H1 (cell line): ENCODE data around the gene ADSS1. TPM values are rescaled to one million over a fixed set of nuclear protein-coding genes. Genes with fewer than 3 reads are reported as not detected.

Source experiments
- CTCF ChIA-PET: fragments of 300-600 bp; sonication (Branson Sonifier 250); formaldehyde crosslinking; loops from one replicate; lab custom pipeline; 2021; ENCODE audit not compliant: partially characterized antibody; lab: Charles Lee
- POLR2A ChIA-PET: fragments of 300-600 bp; sonication (Branson Sonifier 250); formaldehyde crosslinking; loops from one replicate; lab custom pipeline; 2021; ENCODE audit warnings: inconsistent platforms; ENCODE audit not compliant: partially characterized antibody; lab: Charles Lee
- DNase-seq, 2 experiments: peaks; one replicate each; pipeline versions ENCODE4 v3.0.0 to v3.0.0-alpha.2; 2010 to 2022; ENCODE audit warnings: low spot score in 2 of 2, low read depth in 1 of 2, mixed read lengths in 1 of 2
- FAIRE-seq: peaks from 2 replicates; lab custom pipeline; 2011; peaks lifted over from hg19 to GRCh38; lab: Jason Lieb, UNC
- H2AFZ ChIP-seq: 2 replicates; pipeline ENCODE4 v1.8.1; 2012; ENCODE audit warnings: low read length, inconsistent platforms
- H2AK5ac ChIP-seq: 2 replicates; pipeline ENCODE4 v1.6.1; 2013; ENCODE audit warnings: low read depth, low read length
- H2BK120ac ChIP-seq: replicated peaks from 2 replicates; pipeline ENCODE3; 2013; ENCODE audit warnings: low read depth, low read length, inconsistent platforms
- H2BK12ac ChIP-seq: 2 replicates; pipeline ENCODE4 v1.6.1; 2013; ENCODE audit warnings: low read depth, low read length
- H2BK15ac ChIP-seq: 2 replicates; pipeline ENCODE4 v1.6.1; 2013; ENCODE audit warnings: low read length
- H2BK20ac ChIP-seq: 2 replicates; pipeline ENCODE4 v1.6.1; 2013; ENCODE audit warnings: low read length
- H2BK5ac ChIP-seq: 2 replicates; pipeline ENCODE4 v1.6.1; 2013; ENCODE audit warnings: low read depth, low read length
- H3K14ac ChIP-seq: 2 replicates; pipeline ENCODE4 v1.6.1; 2013; ENCODE audit warnings: inconsistent platforms; ENCODE audit not compliant: insufficient read length
- H3K18ac ChIP-seq: 2 replicates; pipeline ENCODE4 v1.6.1; 2013; ENCODE audit warnings: low read length; ENCODE audit errors: extremely low read depth
- H3K23ac ChIP-seq: 2 replicates; pipeline ENCODE4 v1.6.1; 2013; ENCODE audit warnings: inconsistent platforms; ENCODE audit not compliant: insufficient read length
- H3K23me2 ChIP-seq: 2 replicates; pipeline ENCODE4 v1.6.1; 2013; ENCODE audit warnings: low read depth, low read length
- H3K27ac ChIP-seq: 2 replicates; pipeline ENCODE4 v1.6.1; 2011; ENCODE audit warnings: low read depth, low read length, inconsistent platforms
- H3K27me3 ChIP-seq, 4 experiments: replicated peaks in 1 of 4; 1 replicate in 1 of 4; 2 replicates in 3 of 4; pipeline versions ENCODE4 v1.6.1 to v1.8.1; 2011 to 2013; ENCODE audit warnings: low read length in 3 of 4, mild to moderate bottlenecking in 3 of 4, inconsistent platforms in 2 of 4, mixed read lengths in 2 of 4, moderate library complexity in 1 of 4; ENCODE audit not compliant: control insufficient read depth in 3 of 4, insufficient read depth in 3 of 4; ENCODE audit errors: extremely low read depth in 1 of 4
- H3K36me3 ChIP-seq, 4 experiments: 2 replicates each; pipeline versions ENCODE4 v1.6.1 to v1.8.1; 2011 to 2013; ENCODE audit warnings: mild to moderate bottlenecking in 4 of 4, low read length in 3 of 4, moderate library complexity in 2 of 4, control low read depth in 1 of 4, inconsistent platforms in 1 of 4; ENCODE audit not compliant: insufficient read depth in 4 of 4, control insufficient read depth in 2 of 4
- H3K4ac ChIP-seq: replicated peaks from 2 replicates; pipeline ENCODE3; 2013; ENCODE audit warnings: low read length, low read depth, mixed read lengths, inconsistent platforms; ENCODE audit not compliant: insufficient read length
- H3K4me1 ChIP-seq, 4 experiments: replicated peaks in 1 of 4; 1 replicate in 1 of 4; 2 replicates in 3 of 4; pipeline versions ENCODE4 v1.6.1 to v1.8.1; 2011 to 2013; ENCODE audit warnings: low read length in 3 of 4, inconsistent platforms in 2 of 4, mixed read lengths in 1 of 4; ENCODE audit not compliant: insufficient read depth in 4 of 4, control insufficient read depth in 3 of 4
- H3K4me2 ChIP-seq, 2 experiments: 2 replicates each; pipeline versions ENCODE4 v1.6.1 to v1.8.1; 2011 to 2013; ENCODE audit warnings: low read depth in 2 of 2, low read length in 2 of 2, control low read depth in 1 of 2, inconsistent platforms in 1 of 2, mild to moderate bottlenecking in 1 of 2; ENCODE audit not compliant: insufficient read depth in 1 of 2
- H3K4me3 ChIP-seq, 4 experiments: fragments of 200-600, 300-600 bp in 1 of 4; sonication (generic), shearing (Covaris generic), sonication (Bioruptor Twin) in 1 of 4; 2 replicates each; pipeline versions ENCODE4 v1.5.1 to v1.8.1; 2011 to 2016; ENCODE audit warnings: low read length in 4 of 4, low read depth in 3 of 4, control low read depth in 2 of 4, inconsistent platforms in 2 of 4, mild to moderate bottlenecking in 2 of 4, mixed read lengths in 1 of 4, moderate library complexity in 1 of 4; ENCODE audit not compliant: insufficient read depth in 2 of 4; ENCODE audit errors: extremely low read depth in 1 of 4
- H3K56ac ChIP-seq: replicated peaks from 2 replicates; pipeline ENCODE3; 2013; ENCODE audit warnings: low read depth, mild to moderate bottlenecking, mixed read lengths, low read length, inconsistent platforms; ENCODE audit not compliant: insufficient read length
- H3K79me1 ChIP-seq: 2 replicates; pipeline ENCODE4 v1.6.1; 2013; ENCODE audit warnings: low read depth, low read length, control low read depth
- H3K79me2 ChIP-seq, 2 experiments: 2 replicates each; pipeline versions ENCODE4 v1.6.1 to v1.8.1; 2012 to 2013; ENCODE audit warnings: low read length in 2 of 2, mild to moderate bottlenecking in 2 of 2, inconsistent platforms in 1 of 2; ENCODE audit not compliant: insufficient read depth in 2 of 2, control insufficient read depth in 1 of 2
- H3K9ac ChIP-seq, 4 experiments: replicated peaks in 1 of 4; 1 replicate in 1 of 4; 2 replicates in 3 of 4; pipeline versions ENCODE4 v1.6.1 to v1.8.1; 2011 to 2013; ENCODE audit warnings: low read depth in 3 of 4, low read length in 3 of 4, control low read depth in 2 of 4, mild to moderate bottlenecking in 2 of 4, moderate library complexity in 2 of 4, inconsistent platforms in 1 of 4; ENCODE audit errors: extremely low read depth in 1 of 4
- H3K9me3 ChIP-seq, 2 experiments: 2 replicates each; pipeline versions ENCODE4 v1.6.1 to v1.8.1; 2012 to 2013; ENCODE audit warnings: mild to moderate bottlenecking in 2 of 2, moderate library complexity in 2 of 2, control low read depth in 1 of 2, inconsistent platforms in 1 of 2, low read depth in 1 of 2, low read length in 1 of 2, mixed read lengths in 1 of 2; ENCODE audit not compliant: insufficient read depth in 2 of 2
- H4K20me1 ChIP-seq, 2 experiments: replicated peaks in 1 of 2; 2 replicates each; pipeline versions ENCODE3 to v1.8.1; 2011 to 2013; ENCODE audit warnings: inconsistent platforms in 2 of 2, low read length in 2 of 2, mild to moderate bottlenecking in 1 of 2; ENCODE audit not compliant: insufficient read depth in 2 of 2, control insufficient read depth in 1 of 2
- H4K5ac ChIP-seq: 2 replicates; pipeline ENCODE4 v1.6.1; 2013; ENCODE audit warnings: low read length, low read depth, mixed read lengths, inconsistent platforms; ENCODE audit not compliant: insufficient read length
- H4K8ac ChIP-seq: 2 replicates; pipeline ENCODE4 v1.8.0; 2013; ENCODE audit warnings: mild to moderate bottlenecking, moderate library complexity, low read length, inconsistent platforms; ENCODE audit not compliant: insufficient read depth; ENCODE audit errors: extremely low read depth
- H4K91ac ChIP-seq: replicated peaks from 2 replicates; pipeline ENCODE3; 2013; ENCODE audit warnings: low read length, mixed read lengths, inconsistent platforms; ENCODE audit not compliant: insufficient read length
- CHD1 ChIP-seq: IDR thresholded peaks from 2 replicates; pipeline ENCODE4 v1.6.1; 2012; ENCODE audit warnings: low read depth, low read length, improper control_type of control experiment
- EZH2 ChIP-seq: fragments of 200-600 bp; sonication (generic); IDR thresholded peaks from 2 replicates; pipeline ENCODE4 v1.7.1; 2012; ENCODE audit warnings: low read depth, mild to moderate bottlenecking, moderate library complexity, low read length, inconsistent platforms; ENCODE audit not compliant: severe bottlenecking
- GTF2F1 ChIP-seq: IDR thresholded peaks from 2 replicates; pipeline ENCODE4 v1.6.1; 2012; ENCODE audit warnings: low read depth, low read length, improper control_type of control experiment, borderline replicate concordance
- JUN ChIP-seq: IDR thresholded peaks from 2 replicates; pipeline ENCODE4 v1.6.1; 2011; ENCODE audit warnings: low read depth, mild to moderate bottlenecking, improper control_type of control experiment, low read length
- MAFK ChIP-seq: IDR thresholded peaks from 2 replicates; pipeline ENCODE4 v1.6.1; 2012; ENCODE audit warnings: low read depth, mild to moderate bottlenecking, improper control_type of control experiment, low read length
- MAX ChIP-seq: IDR thresholded peaks from 2 replicates; pipeline ENCODE4 v1.6.1; 2012; ENCODE audit warnings: inconsistent platforms
- RBBP5 ChIP-seq: IDR thresholded peaks from 2 replicates; pipeline ENCODE4 v1.7.1; 2012; ENCODE audit warnings: low read depth, mild to moderate bottlenecking, inconsistent platforms, low read length, moderate library complexity, borderline replicate concordance
- SIX5 ChIP-seq: IDR thresholded peaks from 2 replicates; pipeline ENCODE4 v1.6.1; 2011; ENCODE audit warnings: mild to moderate bottlenecking, low read depth, low read length
- SRF ChIP-seq: IDR thresholded peaks from 2 replicates; pipeline ENCODE4 v1.6.1; 2011; ENCODE audit warnings: mild to moderate bottlenecking, low read depth, low read length, moderate library complexity
- TBP ChIP-seq: IDR thresholded peaks from 2 replicates; pipeline ENCODE4 v1.6.1; 2011; ENCODE audit warnings: low read depth, low read length, improper control_type of control experiment
- YY1 ChIP-seq: IDR thresholded peaks from 2 replicates; pipeline ENCODE4 v1.6.1; 2011; ENCODE audit warnings: low read depth, mild to moderate bottlenecking, low read length
- WGBS, 2 experiments: shearing (Covaris generic) in 1 of 2; methylation state at CpG; one replicate each; pipeline versions ENCODE4 v1.1.6 to v1.1.7; 2013 to 2015; ENCODE audit warnings: low lambda C conversion rate in 2 of 2, mixed read lengths in 2 of 2, inconsistent platforms in 1 of 2, low coverage in 1 of 2, missing lambda C conversion rate in 1 of 2; ENCODE audit not compliant: insufficient replicate concordance in 2 of 2, insufficient coverage in 1 of 2, insufficient read length in 1 of 2; ENCODE audit errors: extremely low coverage in 1 of 2, missing lambda C conversion rate in 1 of 2; 5-methylcytosine and 5-hydroxymethylcytosine counted together
- polyA plus RNA-seq, 7 experiments: library from polyadenylated mRNA; depleted of rRNA in 3 of 7; stranded (reverse) in 5 of 7; unstranded in 2 of 7; fragments of >200 nt in 5 of 7; fragments of 200-250 nt in 2 of 7; gene quantifications; 1 replicate in 5 of 7; 2 replicates in 1 of 7; 4 replicates in 1 of 7; pipeline versions ENCODE4 v1.2.1 to v1.2.3, GENCODE V29; 2011 to 2013; ENCODE audit warnings: missing spikeins in 2 of 7, mixed read lengths in 2 of 7
- total RNA-seq: library from RNA; stranded (reverse); fragmentation: NEBNext Ultra II Directional; extraction: Animal tissue kit (Norgen Biotek cat#: 25700); gene quantifications from 2 replicates; pipeline ENCODE4 v1.2.1, GENCODE V29; 2021

The ADSS1 gene
- total and polyA plus RNA-seq, 2 of the 8 experiments (the other 6 are each of a cell fraction or from before 2014, with no cell fraction given), result 7.1 to 7.9 TPM

- Histone ChIP-seq H2BK20ac (no peak within 1 kb of the TSS), H3K27me3 (no peaks in the 10 kb centered on the region; a peak in 2 of 7 replicates), H4K20me1 (peaks cover 3 to 33% of the 10 kb centered on the region in 2 experiments), H3K14ac (no peak within 1 kb of the TSS), H3K18ac (peak within 1 kb of the TSS; percentile 78), H3K4me3 (peak within 1 kb of the TSS; percentile 54 to 92 (median 70)), H3K9ac (peak within 1 kb of the TSS; percentile 34 to 69 (median 47); a peak in 6 of 7 replicates), H2BK5ac (peak within 1 kb of the TSS; percentile 66; the same call in 1 of the 2 replicates), H4K8ac (peak within 1 kb of the TSS; percentile 89), H4K91ac (peak within 1 kb of the TSS; percentile 91), H2AK5ac (peak within 1 kb of the TSS; percentile 65; the same call in 1 of the 2 replicates), H3K4me1 (peaks cover 0 to 35% (median 28%) of the 10 kb centered on the region in 4 experiments; a peak in 6 of 7 replicates), H3K36me3 (no peaks in the 10 kb centered on the region; a peak in 1 of 8 replicates), H3K23me2 (peaks cover 18% of the 10 kb centered on the region; the same call in 1 of the 2 replicates), H2BK12ac (peak within 1 kb of the TSS; percentile 53; the same call in 1 of the 2 replicates), H4K5ac (peak within 1 kb of the TSS; percentile 73), H3K56ac (peak within 1 kb of the TSS; percentile 77), H3K4me2 (peak within 1 kb of the TSS; percentile 79 to 93), H2BK15ac (peak within 1 kb of the TSS; percentile 29; the same call in 1 of the 2 replicates), H3K9me3 (no peaks in the 10 kb centered on the region), H3K79me2 (peaks cover 0 to 31% of the 10 kb centered on the region in 2 experiments; a peak in 2 of 4 replicates), H2AFZ (no peak within 1 kb of the TSS; the same call in 1 of the 2 replicates), H3K23ac (no peak within 1 kb of the TSS), H3K4ac (peak within 1 kb of the TSS; percentile 69), H3K27ac (no peak within 1 kb of the TSS; the same call in 1 of the 2 replicates), H3K79me1 (peaks cover 16% of the 10 kb centered on the region), H2BK120ac (no peak within 1 kb of the TSS)
- FAIRE-seq (no peak), DNase-seq (peak in 1 of 2 experiments; percentile 84)
- 1% methylated on average over 21 of the region's 76 CpGs; no CpG with 5 or more reads in 1 of the 2 experiments for WGBS, 2 experiments
- CTCF ChIA-PET, result interaction anchor here (1.2 to 1.9 kb wide), 4 partner anchors 11 to 37 kb away, joined by 3 to 8 read pairs (median 6); no protein-coding TSS in a partner anchor
- POLR2A ChIA-PET, result interaction anchor here (1.2 to 3.8 kb wide), 3 partner anchors 9 to 12 kb away, joined by 3 to 28 read pairs (median 11); no protein-coding TSS in a partner anchor
- no peak for TF ChIP-seq TBP
- TF ChIP-seq JUN, result no peak
- TF ChIP-seq CHD1, result no peak
- no peak for TF ChIP-seq RBBP5
- no peak for TF ChIP-seq EZH2
- no peak for TF ChIP-seq GTF2F1
- no peak for TF ChIP-seq SRF
- TF ChIP-seq MAFK, result no peak
- peak; percentile 46 for TF ChIP-seq MAX
- no peak for TF ChIP-seq SIX5
- no peak for TF ChIP-seq YY1
These were observed 34.7 kb upstream of the ADSS1 start, which contains the start of gene INF2 for GRCh38 chr14:104689109-104689880. Gene INF2 (plus strand): TSS chr14:104689618. CDS start chr14:104701366, 11,748 bp downstream.
